BLaER1 treated with 17β-estradiol and CSF1 and Interleukin-3, amounts not matched to agents 10 nM and 100 nM (cell line): ENCODE results near the gene LGALS4.
A peak's percentile ranks its signal among the peaks of the same experiment; 100 is the strongest.
"Not testable (repeated sequence)": the region's sequence is repeated elsewhere in the genome, so short reads cannot be mapped to it uniquely, and the experiment has no call there.

Source experiments
- H3K27ac ChIP-seq, 11 experiments: shearing (Covaris generic); formaldehyde crosslinking; 2 replicates each; pipeline ENCODE4 v1.8.1; 2022
- H3K27me3 ChIP-seq, 11 experiments: shearing (Covaris generic); formaldehyde crosslinking; 2 replicates each; pipeline ENCODE4 v1.8.1; 2022
- H3K36me3 ChIP-seq, 11 experiments: shearing (Covaris generic); formaldehyde crosslinking; 2 replicates each; pipeline ENCODE4 v1.8.1; 2022
- H3K4me1 ChIP-seq, 10 experiments: shearing (Covaris generic); formaldehyde crosslinking; 2 replicates each; pipeline ENCODE4 v1.8.1; 2022
- H3K4me2 ChIP-seq, 11 experiments: shearing (Covaris generic); formaldehyde crosslinking; 2 replicates each; pipeline ENCODE4 v1.8.1; 2022
- H3K4me3 ChIP-seq, 10 experiments: shearing (Covaris generic); formaldehyde crosslinking; 2 replicates each; pipeline ENCODE4 v1.8.1; 2022
- H3K9ac ChIP-seq, 11 experiments: shearing (Covaris generic); formaldehyde crosslinking; 2 replicates each; pipeline ENCODE4 v1.8.1; 2022
- H3K9me3 ChIP-seq, 11 experiments: shearing (Covaris generic); formaldehyde crosslinking; replicated peaks in 1 of 11; 2 replicates each; pipeline ENCODE4 v1.8.1; 2022
- H4K20me1 ChIP-seq, 11 experiments: shearing (Covaris generic); formaldehyde crosslinking; 2 replicates each; pipeline ENCODE4 v1.8.1; 2022
- Cebpa-rat ChIP-seq, 11 experiments: shearing (Covaris generic); IDR thresholded peaks; 2 replicates each; pipeline ENCODE4 v1.8.1; 2022

Gene LGALS4, protein sequence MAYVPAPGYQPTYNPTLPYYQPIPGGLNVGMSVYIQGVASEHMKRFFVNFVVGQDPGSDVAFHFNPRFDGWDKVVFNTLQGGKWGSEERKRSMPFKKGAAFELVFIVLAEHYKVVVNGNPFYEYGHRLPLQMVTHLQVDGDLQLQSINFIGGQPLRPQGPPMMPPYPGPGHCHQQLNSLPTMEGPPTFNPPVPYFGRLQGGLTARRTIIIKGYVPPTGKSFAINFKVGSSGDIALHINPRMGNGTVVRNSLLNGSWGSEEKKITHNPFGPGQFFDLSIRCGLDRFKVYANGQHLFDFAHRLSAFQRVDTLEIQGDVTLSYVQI

DNA sequence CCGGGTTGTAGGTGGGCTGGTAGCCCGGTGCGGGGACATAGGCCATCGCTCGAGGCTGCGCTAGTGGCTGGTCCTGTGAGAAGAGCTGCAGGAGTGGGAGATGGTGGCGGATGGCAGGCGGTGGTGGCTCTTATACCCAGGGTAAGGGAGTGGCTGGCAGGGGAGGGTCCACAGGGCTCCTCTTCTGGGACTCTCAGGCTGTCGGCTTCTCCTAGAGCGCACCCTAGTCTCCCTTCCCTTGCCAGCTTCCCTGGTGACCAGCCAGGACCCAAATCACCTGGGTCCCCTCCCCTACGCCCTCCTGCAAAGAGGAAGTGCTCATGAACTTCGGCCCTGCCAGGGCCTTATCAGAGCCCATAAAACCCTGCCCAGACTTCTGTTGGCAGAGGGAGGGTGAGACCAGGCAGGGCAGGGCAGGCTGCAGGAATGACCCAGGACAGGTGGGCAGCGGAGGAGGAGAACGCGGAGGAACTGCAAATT lies at the start of gene LGALS4:
LGALS4 (minus strand) TSS at position 105 of the 480 bp plus-strand sequence; CDS start at position 46, 59 bp downstream.
- no peak within 1 kb of the TSS for H3K4me2 ChIP-seq
- peaks cover 30 to 37% (median 32%) of the 10 kb centered on the region in 11 experiments for H3K36me3 ChIP-seq
- H3K27ac ChIP-seq = no peak within 1 kb of the TSS
- H4K20me1 ChIP-seq = peaks cover 0 to 8% (median 0%) of the 10 kb centered on the region in 11 experiments; a peak in 2 of 22 replicates
- no peak within 1 kb of the TSS for H3K9ac ChIP-seq
- H3K4me1 ChIP-seq = peaks cover 0 to 7% (median 0%) of the 10 kb centered on the region in 10 experiments; a peak in 2 of 20 replicates
- H3K4me3 ChIP-seq = no peak within 1 kb of the TSS
- no peak for TF ChIP-seq Cebpa-rat (IDR thresholded peaks at IDR 0.05)
- H3K9me3 ChIP-seq = peaks cover 0 to 9% (median 0%) of the 10 kb centered on the region in 11 experiments; a peak in 4 of 22 replicates
- H3K27me3 ChIP-seq = no peaks in the 10 kb centered on the region

DNA sequence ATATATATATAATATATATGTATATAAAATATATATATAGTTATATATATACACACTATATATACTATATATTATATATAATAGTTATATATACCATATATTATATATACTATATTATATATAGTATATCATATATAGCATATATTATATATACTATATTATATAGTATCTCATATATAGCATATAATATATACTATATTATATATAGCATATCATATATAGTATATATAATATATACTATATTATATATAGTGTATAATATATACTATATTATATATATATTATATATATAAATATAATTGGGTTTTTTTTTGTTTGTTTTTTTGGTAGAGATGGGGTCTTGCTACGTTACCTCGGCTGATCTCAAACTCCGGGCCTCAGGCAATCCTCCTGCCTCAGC lies 48.6 kb upstream of the LGALS4 start:
- no peak overlapping the region for H3K9ac ChIP-seq
- no peaks in the 10 kb centered on the region for H3K27me3 ChIP-seq
- no peak overlapping the region for H3K4me3 ChIP-seq
- no peak for TF ChIP-seq Cebpa-rat (IDR thresholded peaks at IDR 0.05)
- H3K27ac ChIP-seq = peak overlapping the region in 1 of 11 experiments; percentile 83; a peak in 1 of 22 replicates
- H3K4me1 ChIP-seq = peaks cover 89 to 97% (median 95%) of the 10 kb centered on the region in 10 experiments
- no peaks in the 10 kb centered on the region for H3K36me3 ChIP-seq
- H3K9me3 ChIP-seq = peaks cover 0 to 4% (median 1%) of the 10 kb centered on the region in 11 experiments; a peak in 11 of 22 replicates
- no peaks in the 10 kb centered on the region; a peak in 1 of 22 replicates for H4K20me1 ChIP-seq
- peak overlapping the region in 1 of 11 experiments; percentile 84; a peak in 1 of 22 replicates for H3K4me2 ChIP-seq

GRCh38 chr19:38859631-38860204 lies 47.0 kb upstream of the LGALS4 start:
- H4K20me1 ChIP-seq, H3K36me3 ChIP-seq, H3K27me3 ChIP-seq, H3K4me3 ChIP-seq: not testable (repeated sequence)
- Histone ChIP-seq H3K4me1 (peaks cover 76 to 83% (median 82%) of the 10 kb centered on the region in 10 experiments), H3K9ac (0 out of 22 replicates have a peak overlapping the region, but pooled peaks of 1 of the 11 experiments have one; percentile 33), H3K9me3 (peaks cover 0 to 10% (median 8%) of the 10 kb centered on the region in 11 experiments; a peak in 13 of 22 replicates), H3K27ac (peak overlapping the region in 3 of 11 experiments; percentile 12 to 54 (median 50); a peak in 3 of 22 replicates), H3K4me2 (peak overlapping the region; percentile 32 to 94 (median 86); a peak in 21 of 22 replicates)

- peaks cover 0 to 10% (median 8%) of the 10 kb centered on the region in 11 experiments; a peak in 13 of 22 replicates for H3K9me3 ChIP-seq
- peaks cover 61 to 72% (median 66%) of the 10 kb centered on the region in 10 experiments for H3K4me1 ChIP-seq
- H3K27ac ChIP-seq = peak overlapping the region; percentile 49 to 72 (median 68); a peak in 21 of 22 replicates
- H3K4me3 ChIP-seq = peak overlapping the region in 1 of 10 experiments; percentile 13; a peak in 1 of 20 replicates
- H3K36me3 ChIP-seq = no peaks in the 10 kb centered on the region
- H4K20me1 ChIP-seq = no peaks in the 10 kb centered on the region
- no peaks in the 10 kb centered on the region for H3K27me3 ChIP-seq
- H3K9ac ChIP-seq = peak overlapping the region; percentile 24 to 62 (median 57); a peak in 17 of 22 replicates
- no peak for TF ChIP-seq Cebpa-rat (IDR thresholded peaks at IDR 0.05)
- H3K4me2 ChIP-seq = peak overlapping the region; percentile 63 to 94 (median 86)
These were observed 44.1 kb upstream of the LGALS4 start for GRCh38 chr19:38856813-38857212.

- H3K9me3 ChIP-seq = peaks cover 0 to 10% (median 8%) of the 10 kb centered on the region in 11 experiments; a peak in 13 of 22 replicates
- not testable (repeated sequence) for H3K36me3 ChIP-seq, H3K9ac ChIP-seq, H4K20me1 ChIP-seq, H3K27me3 ChIP-seq, H3K4me3 ChIP-seq
- peaks cover 61 to 75% (median 68%) of the 10 kb centered on the region in 10 experiments for H3K4me1 ChIP-seq
- H3K27ac ChIP-seq = 0 out of 22 replicates have a peak overlapping the region, but pooled peaks of 1 of the 11 experiments have one; percentile 49
- 0 out of 22 replicates have a peak overlapping the region, but pooled peaks of 1 of the 11 experiments have one; percentile 63 for H3K4me2 ChIP-seq
These were observed 43.0 kb upstream of the LGALS4 start for GRCh38 chr19:38855751-38856150.

DNA sequence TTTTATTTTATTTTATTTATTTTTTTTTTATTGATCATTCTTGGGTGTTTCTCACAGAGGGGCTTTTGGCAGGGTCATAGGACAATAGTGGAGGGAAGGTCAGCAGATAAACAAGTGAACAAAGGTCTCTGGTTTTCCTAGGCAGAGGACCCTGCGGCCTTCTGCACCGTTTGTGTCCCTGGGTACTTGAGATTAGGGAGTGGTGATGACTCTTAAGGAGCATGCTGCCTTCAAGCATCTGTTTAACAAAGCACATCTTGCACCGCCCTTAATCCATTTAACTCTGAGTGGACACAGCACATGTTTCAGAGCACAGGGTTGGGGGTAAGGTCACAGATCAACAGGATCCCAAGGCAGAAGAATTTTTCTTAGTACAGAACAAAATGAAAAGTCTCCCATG lies 42.2 kb upstream of the LGALS4 start:
- Histone ChIP-seq H3K4me1 (peaks cover 55 to 68% (median 63%) of the 10 kb centered on the region in 10 experiments), H3K9me3 (peaks cover 0 to 10% (median 8%) of the 10 kb centered on the region in 11 experiments; a peak in 13 of 22 replicates)
- not testable (repeated sequence) for H4K20me1 ChIP-seq, H3K36me3 ChIP-seq, H3K4me2 ChIP-seq, H3K9ac ChIP-seq, H3K4me3 ChIP-seq, H3K27ac ChIP-seq, H3K27me3 ChIP-seq

DNA sequence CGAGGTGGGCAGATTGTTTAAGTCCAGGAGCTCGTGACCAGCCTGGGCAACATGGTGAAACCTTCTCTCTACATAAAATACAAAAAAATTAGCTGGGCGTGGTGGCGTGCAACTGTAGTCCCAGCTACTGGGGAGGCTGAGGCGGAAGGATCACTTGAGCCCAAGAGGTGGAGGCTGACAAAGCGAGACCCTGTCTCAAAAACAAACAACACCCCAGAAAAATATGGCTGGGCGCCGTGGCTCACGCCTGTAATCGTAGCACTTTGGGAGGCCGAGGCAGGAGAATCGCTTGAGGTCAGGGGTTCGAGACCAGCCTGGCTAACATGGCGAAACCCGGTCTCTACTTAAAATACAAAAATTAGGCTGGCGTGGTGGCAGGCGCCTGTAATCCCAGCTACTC lies 40.5 kb upstream of the LGALS4 start:
- Histone ChIP-seq H4K20me1 (peaks cover 9 to 10% (median 10%) of the 10 kb centered on the region in 11 experiments), H3K36me3 (peaks cover 6 to 9% (median 7%) of the 10 kb centered on the region in 11 experiments; a peak in 19 of 22 replicates), H3K27ac (peak overlapping the region; percentile 86 to 99 (median 94); a peak in 21 of 22 replicates), H3K4me1 (peaks cover 45 to 55% (median 49%) of the 10 kb centered on the region in 10 experiments), H3K27me3 (no peaks in the 10 kb centered on the region), H3K4me2 (peak overlapping the region; percentile 76 to 99 (median 91)), H3K9ac (peak overlapping the region; percentile 89 to 99 (median 93)), H3K4me3 (peak overlapping the region; percentile 72 to 89 (median 80); a peak in 19 of 20 replicates), H3K9me3 (peaks cover 0 to 10% (median 8%) of the 10 kb centered on the region in 11 experiments; a peak in 13 of 22 replicates)
- TF ChIP-seq Cebpa-rat (IDR thresholded peaks at IDR 0.05) = no peak

DNA sequence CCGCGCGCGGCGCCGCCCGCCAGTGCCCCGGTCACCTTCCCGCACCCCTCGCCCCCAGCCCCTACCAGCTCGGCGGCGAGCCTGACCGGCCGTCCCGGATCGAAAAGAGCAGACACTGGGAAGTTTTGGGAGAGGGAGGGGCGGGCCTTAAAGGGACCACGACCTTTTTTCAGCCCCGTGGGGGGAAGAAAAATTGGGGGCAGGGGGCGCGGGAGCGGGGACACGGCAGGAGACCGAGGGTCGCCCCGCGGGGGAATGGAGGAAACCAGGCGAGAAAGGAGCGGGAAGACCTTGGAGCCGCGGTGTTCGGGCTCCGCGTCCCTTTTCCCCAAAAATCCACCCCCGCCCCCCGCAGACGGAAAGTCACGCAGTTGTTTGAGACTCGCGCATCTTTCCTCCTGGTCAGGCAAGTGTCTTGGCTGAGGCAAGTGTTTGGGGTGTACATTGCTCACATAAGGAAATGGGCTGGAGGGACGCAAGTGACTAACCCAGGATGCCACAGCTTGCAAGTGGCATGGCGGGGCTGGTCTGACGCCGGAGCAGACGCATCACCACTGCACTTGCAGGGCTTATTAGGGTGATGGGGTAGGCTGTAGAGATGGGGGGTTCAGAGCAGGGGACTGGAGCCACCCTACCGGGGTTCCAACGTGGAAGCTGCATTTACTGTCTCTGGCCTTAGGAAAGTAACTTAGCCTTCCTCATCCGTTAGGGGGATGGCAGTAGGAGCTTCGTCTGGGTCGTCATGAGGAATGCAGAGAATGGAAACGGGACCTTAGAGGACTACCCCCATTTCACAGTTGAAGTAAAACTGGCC lies 39.7 kb upstream of the LGALS4 start:
- no peak for TF ChIP-seq Cebpa-rat (IDR thresholded peaks at IDR 0.05)
- Histone ChIP-seq H3K36me3 (peaks cover 14 to 17% (median 15%) of the 10 kb centered on the region in 11 experiments), H4K20me1 (peaks cover 17 to 18% (median 18%) of the 10 kb centered on the region in 11 experiments), H3K4me1 (peaks cover 45 to 55% (median 49%) of the 10 kb centered on the region in 10 experiments), H3K27ac (peak overlapping the region; percentile 86 to 99 (median 94)), H3K27me3 (no peaks in the 10 kb centered on the region), H3K9ac (peak overlapping the region; percentile 89 to 99 (median 93)), H3K4me2 (peak overlapping the region; percentile 76 to 99 (median 91)), H3K9me3 (peaks cover 0 to 10% (median 8%) of the 10 kb centered on the region in 11 experiments; a peak in 13 of 22 replicates), H3K4me3 (peak overlapping the region; percentile 72 to 89 (median 80))
